PC-3 (cell line): ENCODE data around the gene MTHFD1L.

Source experiments
- EZH2 ChIP-seq: fragments of 300-600 bp; sonication (generic); IDR thresholded peaks from one replicate; pipeline ENCODE4 v1.6.1; 2017; ENCODE audit warnings: antibody characterized with exemption, mild to moderate bottlenecking, low read length; ENCODE audit not compliant: unreplicated experiment
- EZH2phosphoT487 ChIP-seq: fragments of 300-600 bp; sonication (generic); IDR thresholded peaks from 2 replicates; pipeline ENCODE4 v1.6.1; 2018; ENCODE audit warnings: mild to moderate bottlenecking, antibody characterized with exemption, low read length, borderline replicate concordance
- TF ChIP-seq, protein P1 (sequence below): fragments of 300-600 bp; sonication (generic); conservative IDR thresholded peaks from 2 replicates; pipeline ENCODE4 v1.5.1; 2017; ENCODE audit warnings: antibody characterized with exemption, low read depth, mild to moderate bottlenecking, low read length

DNA sequence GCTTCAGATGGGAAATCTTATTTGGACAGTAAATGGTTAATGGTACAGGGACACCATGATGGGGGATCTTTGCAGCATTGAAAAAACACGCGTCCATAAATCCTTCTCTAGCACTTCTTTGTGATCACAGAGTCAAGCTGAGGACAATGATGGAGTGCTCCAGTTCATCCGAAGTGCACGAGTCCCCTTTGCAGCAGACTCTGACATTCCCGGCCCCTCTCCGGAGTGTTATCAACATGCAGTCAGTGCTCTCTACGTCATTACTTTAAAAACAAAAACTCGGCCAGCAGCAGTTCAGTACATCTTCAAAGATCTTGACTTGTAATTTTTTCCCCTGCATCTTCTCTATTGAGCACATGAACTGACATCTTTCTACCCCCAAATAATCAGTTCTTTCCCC is 188.8 kb downstream of the MTHFD1L start:
- TF ChIP-seq, protein P1, sequence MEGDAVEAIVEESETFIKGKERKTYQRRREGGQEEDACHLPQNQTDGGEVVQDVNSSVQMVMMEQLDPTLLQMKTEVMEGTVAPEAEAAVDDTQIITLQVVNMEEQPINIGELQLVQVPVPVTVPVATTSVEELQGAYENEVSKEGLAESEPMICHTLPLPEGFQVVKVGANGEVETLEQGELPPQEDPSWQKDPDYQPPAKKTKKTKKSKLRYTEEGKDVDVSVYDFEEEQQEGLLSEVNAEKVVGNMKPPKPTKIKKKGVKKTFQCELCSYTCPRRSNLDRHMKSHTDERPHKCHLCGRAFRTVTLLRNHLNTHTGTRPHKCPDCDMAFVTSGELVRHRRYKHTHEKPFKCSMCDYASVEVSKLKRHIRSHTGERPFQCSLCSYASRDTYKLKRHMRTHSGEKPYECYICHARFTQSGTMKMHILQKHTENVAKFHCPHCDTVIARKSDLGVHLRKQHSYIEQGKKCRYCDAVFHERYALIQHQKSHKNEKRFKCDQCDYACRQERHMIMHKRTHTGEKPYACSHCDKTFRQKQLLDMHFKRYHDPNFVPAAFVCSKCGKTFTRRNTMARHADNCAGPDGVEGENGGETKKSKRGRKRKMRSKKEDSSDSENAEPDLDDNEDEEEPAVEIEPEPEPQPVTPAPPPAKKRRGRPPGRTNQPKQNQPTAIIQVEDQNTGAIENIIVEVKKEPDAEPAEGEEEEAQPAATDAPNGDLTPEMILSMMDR, result no peak
- no peak for TF ChIP-seq EZH2
- TF ChIP-seq EZH2phosphoT487, result no peak
